ENCODE data around the gene GRIP2.

GRIP2 gene

GRCh38 chr3:14463330-14464140 lies 76.6 kb downstream of the GRIP2 start:
- DNase-seq: no peak

GRCh38 chr3:14462738-14463137 lies 77.4 kb downstream of the GRIP2 start:
- no peak for DNase-seq

GRCh38 chr3:14461748-14462324 lies 78.3 kb downstream of the GRIP2 start:
- peak; percentile 30 for DNase-seq

- DNase-seq: no peak
Observed at GRCh38 chr3:14461006-14461747, 79.0 kb downstream of the GRIP2 start.

- DNase-seq: no peak
Observed at GRCh38 chr3:14460342-14461005, 79.7 kb downstream of the GRIP2 start.

GRCh38 chr3:14459787-14460186 lies 80.4 kb downstream of the GRIP2 start:
- DNase-seq: no peak

- no peak for DNase-seq
Observed at GRCh38 chr3:14459384-14459783, 80.8 kb downstream of the GRIP2 start.

- DNase-seq: no peak
Observed at GRCh38 chr3:14458434-14459275, 81.5 kb downstream of the GRIP2 start.

GRCh38 chr3:14457999-14458398 lies 82.1 kb downstream of the GRIP2 start:
- no peak for DNase-seq

- DNase-seq: no peak
Observed at GRCh38 chr3:14457481-14457880, 82.7 kb downstream of the GRIP2 start.

- DNase-seq: no peak
Observed at GRCh38 chr3:14456794-14457193, 83.3 kb downstream of the GRIP2 start.

- no peak for DNase-seq
Observed at GRCh38 chr3:14455571-14456317, 84.4 kb downstream of the GRIP2 start.

GRCh38 chr3:14454639-14455310 lies 85.4 kb downstream of the GRIP2 start:
- DNase-seq: no peak

GRCh38 chr3:14453876-14454638 lies 86.1 kb downstream of the GRIP2 start:
- no peak for DNase-seq

- DNase-seq: no peak
Observed at GRCh38 chr3:14452740-14453710, 87.1 kb downstream of the GRIP2 start.

GRCh38 chr3:14451844-14452739 lies 88.0 kb downstream of the GRIP2 start:
- no peak for DNase-seq

- DNase-seq: no peak
Observed at GRCh38 chr3:14450922-14451606, 89.1 kb downstream of the GRIP2 start.

All from CD4-positive, alpha-beta T cell treated with Interferon gamma for 1 hour (primary cell).